Vagina (tissue), 2 donors: ENCODE measurements around the gene HTR3B.
"Not testable (repeated sequence)": the region's sequence is repeated elsewhere in the genome, so short reads cannot be mapped to it uniquely, and the experiment has no call there.

Experiments
- CTCF ChIP-seq, 3 experiments: fragments of 450-650 bp in 2 of 3; fragments of 200-600 bp in 1 of 3; sonication (generic) in 1 of 3; IDR thresholded peaks; one replicate each; pipeline ENCODE4 v1.5.1; 2017 to 2019; ENCODE audit warnings: antibody characterized with exemption in 3 of 3, mild to moderate bottlenecking in 2 of 3, moderate library complexity in 2 of 3
- POLR2A ChIP-seq, 2 donors: fragments of 450-650 bp; IDR thresholded peaks; one replicate each; pipeline ENCODE4 v1.6.1; 2017; ENCODE audit warnings: antibody characterized with exemption in 2 of 2, mild to moderate bottlenecking in 2 of 2, moderate library complexity in 2 of 2

GRCh38 chr11:113911491-113911890 is 6.9 kb downstream of the HTR3B start:
- not testable (repeated sequence) for TF ChIP-seq CTCF, POLR2A (IDR thresholded peaks at IDR 0.05)
